T-helper 22 cell (primary cell): ENCODE results near the gene ACVRL1.

Experiments
- DNase-seq: peaks from one replicate; pipeline ENCODE4 v3.0.0-alpha.2; 2020; ENCODE audit warnings: low read depth

ACVRL1 gene

GRCh38 chr12:51917041-51917590 lies 9.8 kb downstream of the ACVRL1 start:
- no peak for DNase-seq

- no peak for DNase-seq
Measured at GRCh38 chr12:51917746-51918453, 10.6 kb downstream of the ACVRL1 start.

GRCh38 chr12:51920046-51920445 lies 12.7 kb downstream of the ACVRL1 start:
- no peak for DNase-seq

GRCh38 chr12:51921017-51921725 lies 13.9 kb downstream of the ACVRL1 start:
- DNase-seq: no peak

- DNase-seq: no peak
Measured at GRCh38 chr12:51922146-51922545, 14.8 kb downstream of the ACVRL1 start.

GRCh38 chr12:51922762-51923505 lies 15.6 kb downstream of the ACVRL1 start:
- no peak for DNase-seq

GRCh38 chr12:51923506-51924365 lies 16.4 kb downstream of the ACVRL1 start:
- DNase-seq: peak; percentile 17

GRCh38 chr12:51924551-51925319 lies 17.4 kb downstream of the ACVRL1 start:
- no peak for DNase-seq

GRCh38 chr12:51925346-51926063 lies 18.2 kb downstream of the ACVRL1 start:
- no peak for DNase-seq

- DNase-seq: no peak
Measured at GRCh38 chr12:51926064-51926632, 18.8 kb downstream of the ACVRL1 start.

- DNase-seq: no peak
Measured at GRCh38 chr12:51926718-51927117, 19.4 kb downstream of the ACVRL1 start.

- no peak for DNase-seq
Measured at GRCh38 chr12:51932218-51933076, 25.1 kb downstream of the ACVRL1 start.

- DNase-seq: no peak
Measured at GRCh38 chr12:51934080-51934479, 26.8 kb downstream of the ACVRL1 start.

- DNase-seq: no peak
Measured at GRCh38 chr12:51937926-51938325, 30.6 kb downstream of the ACVRL1 start.

GRCh38 chr12:51938726-51939125 lies 31.4 kb downstream of the ACVRL1 start:
- no peak for DNase-seq

GRCh38 chr12:51941011-51941581 lies 33.8 kb downstream of the ACVRL1 start:
- no peak for DNase-seq

GRCh38 chr12:51941604-51942003 lies 34.3 kb downstream of the ACVRL1 start:
- DNase-seq: no peak

GRCh38 chr12:51942056-51942455 lies 34.8 kb downstream of the ACVRL1 start:
- DNase-seq: no peak
